Sigmoid colon (tissue), 4 donors: ENCODE measurements around the gene ACAP1.

Experiments used
- POLR2A ChIP-seq, 2 donors: fragments of 450-650 bp; IDR thresholded peaks; one replicate each; pipeline ENCODE4 v1.6.1; 2016; ENCODE audit warnings: antibody characterized with exemption in 2 of 2, mild to moderate bottlenecking in 2 of 2, moderate library complexity in 2 of 2
- POLR2AphosphoS5 ChIP-seq, 4 donors: sonication (generic); formaldehyde crosslinking; IDR thresholded peaks; one replicate each; pipeline ENCODE4 v1.6.1; 2017; ENCODE audit warnings: antibody characterized with exemption in 4 of 4

GRCh38 chr17:7321466-7321865, 14.9 kb upstream of the ACAP1 start:
- TF ChIP-seq POLR2A (IDR thresholded peaks at IDR 0.05) (no peak), POLR2AphosphoS5 (IDR thresholded peaks at IDR 0.05) (no peak)
